OCI-M2 (cell line): ENCODE measurements around the gene OCA2.

ENCODE experiments used
- DNase-seq: peaks from one replicate; lab custom pipeline; 2025; ENCODE audit not compliant: unreplicated experiment; lab: John Stamatoyannopoulos, UW

OCA2 gene

GRCh38 chr15:27824841-27825422 is 274.2 kb downstream of the OCA2 start:
- DNase-seq: no peak

DNA sequence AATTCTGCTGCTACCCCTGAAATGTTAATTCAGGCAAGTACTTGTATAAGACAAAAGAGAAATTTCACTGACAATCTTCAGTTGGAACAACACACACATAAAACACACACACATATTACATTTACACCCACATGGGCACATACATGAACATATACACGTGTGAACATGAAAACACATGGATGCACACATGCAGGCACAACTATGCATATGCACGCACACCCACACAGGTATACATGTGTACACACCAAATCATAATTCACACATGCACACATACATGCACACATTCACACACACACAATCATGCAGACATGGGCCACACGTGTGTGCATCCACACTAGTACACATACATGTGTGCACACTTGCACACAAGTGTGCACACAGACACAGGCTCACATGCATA is 277.8 kb downstream of the OCA2 start:
- DNase-seq: no peak

DNA sequence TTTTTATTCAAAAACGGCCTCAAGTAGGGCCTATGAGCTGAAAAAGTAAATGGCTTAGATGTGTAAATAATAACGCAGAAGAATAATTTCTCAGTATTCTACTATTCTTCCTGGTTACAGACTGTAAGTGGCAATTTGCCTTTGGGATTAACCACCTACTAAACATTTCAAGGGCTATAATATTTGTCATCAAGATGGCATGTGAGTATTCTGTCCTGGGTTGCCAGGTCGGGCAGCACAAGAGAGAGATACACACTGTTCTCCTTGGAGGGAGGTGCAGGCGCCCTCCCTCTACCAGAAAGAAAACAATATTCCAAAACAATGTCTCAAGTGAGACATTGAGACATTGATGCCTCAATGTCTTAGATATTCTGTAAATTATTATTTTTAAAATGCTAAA is 278.4 kb downstream of the OCA2 start:
- DNase-seq: no peak

DNA sequence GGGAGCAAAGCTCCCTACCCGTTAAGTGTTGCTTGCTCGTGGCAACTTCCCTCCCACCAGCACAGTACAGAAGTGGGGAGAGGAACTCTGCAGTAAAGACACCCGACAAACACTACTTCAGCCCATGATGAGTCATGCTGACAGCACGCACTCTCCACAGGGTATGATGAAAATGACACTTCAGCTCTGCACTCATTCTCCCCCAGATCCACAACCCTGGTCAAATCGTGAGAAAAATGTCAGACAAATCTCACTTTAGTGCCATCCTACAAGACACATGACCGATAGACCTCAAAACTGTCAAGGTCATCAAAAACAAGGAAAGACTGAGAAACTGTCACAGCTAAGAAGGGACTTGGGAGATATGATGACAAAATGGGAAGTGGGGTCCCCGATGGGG is 278.9 kb downstream of the OCA2 start:
- no peak for DNase-seq

- no peak for DNase-seq
Observed at GRCh38 chr15:27817258-27817657, 281.9 kb downstream of the OCA2 start.

- no peak for DNase-seq
Observed at GRCh38 chr15:27816790-27817189, 282.3 kb downstream of the OCA2 start.

GRCh38 chr15:27815035-27815434 is 284.1 kb downstream of the OCA2 start:
- DNase-seq: no peak

DNA sequence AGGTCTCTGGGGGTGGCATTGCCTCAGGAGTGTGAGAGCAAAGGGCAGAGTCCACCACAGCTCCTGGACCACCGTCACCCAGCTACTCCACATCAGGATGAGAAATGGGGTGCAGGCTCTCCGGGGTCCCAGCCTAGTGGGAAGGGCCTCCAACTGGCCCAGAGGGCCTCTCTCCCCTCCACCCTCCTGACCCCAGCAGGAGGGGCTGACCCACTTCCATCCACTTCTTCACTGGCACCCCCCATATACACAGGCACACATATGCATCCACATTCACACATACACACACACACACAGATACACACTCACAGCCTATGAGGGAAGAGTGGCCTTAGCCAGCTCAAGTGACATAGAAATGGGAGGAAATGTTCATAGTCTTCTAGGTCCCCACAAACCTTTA is 286.0 kb downstream of the OCA2 start:
- no peak for DNase-seq

- DNase-seq: no peak
Observed at GRCh38 chr15:27808182-27808581, 290.9 kb downstream of the OCA2 start.

GRCh38 chr15:27807335-27807734 is 291.8 kb downstream of the OCA2 start:
- no peak for DNase-seq

DNA sequence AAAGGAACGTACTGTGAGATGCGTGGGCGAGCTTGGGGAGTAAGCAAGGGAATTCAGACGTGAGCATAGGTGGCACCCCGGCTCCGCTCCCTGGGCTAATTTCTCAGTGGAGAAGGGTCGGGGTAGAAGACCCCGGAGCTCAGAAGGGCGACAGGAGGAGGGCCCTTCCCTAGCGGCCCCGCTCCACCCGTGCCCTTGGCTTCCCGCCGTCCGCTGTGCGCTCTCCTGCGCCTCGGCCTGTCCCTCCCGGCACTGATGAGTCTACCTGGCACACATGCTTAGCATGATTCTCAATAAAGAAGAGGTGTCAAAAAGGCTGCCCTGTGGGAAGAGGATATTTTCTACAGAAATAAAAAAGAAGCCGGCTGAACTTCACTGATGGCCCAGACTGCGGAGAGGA is 292.7 kb downstream of the OCA2 start:
- DNase-seq: no peak

DNA sequence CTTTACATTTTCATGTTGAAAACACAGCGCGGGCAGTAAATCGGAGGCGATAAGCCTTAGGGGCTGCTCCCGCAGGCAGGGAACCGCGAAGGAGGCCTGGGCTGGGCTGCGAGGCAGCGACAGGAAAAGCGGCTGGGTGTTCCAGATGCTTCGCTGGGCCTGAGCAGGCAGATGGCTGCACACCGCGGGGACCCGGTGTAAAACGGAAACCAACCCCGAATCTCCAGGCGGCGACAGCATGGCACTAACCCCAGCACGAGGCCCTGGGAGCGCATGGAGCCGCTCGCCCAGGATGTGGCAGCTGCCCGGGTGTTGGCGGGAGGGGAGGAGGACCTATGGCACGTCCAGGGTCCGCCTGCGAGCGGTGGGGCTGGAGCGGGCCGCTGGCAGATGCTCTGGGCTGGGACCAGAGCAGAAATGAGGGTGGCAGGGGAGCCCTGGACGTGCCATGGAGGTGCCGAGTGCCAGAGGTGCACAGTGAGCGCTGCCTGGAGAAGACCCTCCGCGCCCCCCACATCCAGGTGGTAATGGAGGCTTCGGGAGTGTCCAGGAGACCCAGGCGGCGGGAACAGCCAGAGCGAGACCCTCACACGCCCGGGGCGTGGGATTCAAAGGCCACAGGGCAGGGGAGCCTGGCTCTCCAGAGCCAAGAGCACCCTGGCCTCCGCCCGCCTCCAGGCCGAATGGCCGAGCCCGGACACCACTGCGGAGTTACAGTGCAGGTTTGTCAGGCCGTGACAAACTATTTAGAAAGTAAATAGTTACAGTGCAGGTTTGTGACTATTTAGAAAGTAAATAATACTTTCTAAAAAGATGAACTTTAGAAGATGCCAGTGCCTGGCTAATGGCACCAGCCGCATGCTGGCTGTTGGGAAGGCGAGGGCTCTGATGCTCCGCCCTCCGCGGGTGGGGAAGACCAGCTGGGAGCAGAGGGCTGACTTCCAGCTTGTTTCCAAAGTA is 293.6 kb downstream of the OCA2 start:
- DNase-seq: no peak

- no peak for DNase-seq
Observed at GRCh38 chr15:27804569-27805260, 294.4 kb downstream of the OCA2 start.

GRCh38 chr15:27798807-27799206 is 300.3 kb downstream of the OCA2 start:
- no peak for DNase-seq

DNA sequence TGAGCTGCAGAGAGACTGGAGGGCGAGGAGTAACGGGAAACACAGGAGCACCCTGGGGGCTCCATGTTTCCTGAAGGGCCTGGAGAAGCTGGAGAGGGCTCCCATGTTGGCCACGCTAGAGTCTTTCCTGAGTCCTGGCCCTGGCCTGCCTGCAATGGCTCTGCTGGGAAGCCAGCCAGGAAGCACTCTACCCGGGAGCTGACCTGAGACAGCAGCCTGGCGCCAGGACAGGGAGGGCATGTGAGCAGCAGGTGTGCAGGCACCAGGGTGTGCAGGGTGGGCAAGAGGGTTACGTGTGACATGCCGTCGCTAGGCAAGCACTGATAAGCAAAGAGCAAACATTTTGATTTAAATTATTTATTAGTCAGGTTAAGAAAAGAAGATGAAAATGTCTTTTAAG is 301.4 kb downstream of the OCA2 start:
- DNase-seq: no peak

DNA sequence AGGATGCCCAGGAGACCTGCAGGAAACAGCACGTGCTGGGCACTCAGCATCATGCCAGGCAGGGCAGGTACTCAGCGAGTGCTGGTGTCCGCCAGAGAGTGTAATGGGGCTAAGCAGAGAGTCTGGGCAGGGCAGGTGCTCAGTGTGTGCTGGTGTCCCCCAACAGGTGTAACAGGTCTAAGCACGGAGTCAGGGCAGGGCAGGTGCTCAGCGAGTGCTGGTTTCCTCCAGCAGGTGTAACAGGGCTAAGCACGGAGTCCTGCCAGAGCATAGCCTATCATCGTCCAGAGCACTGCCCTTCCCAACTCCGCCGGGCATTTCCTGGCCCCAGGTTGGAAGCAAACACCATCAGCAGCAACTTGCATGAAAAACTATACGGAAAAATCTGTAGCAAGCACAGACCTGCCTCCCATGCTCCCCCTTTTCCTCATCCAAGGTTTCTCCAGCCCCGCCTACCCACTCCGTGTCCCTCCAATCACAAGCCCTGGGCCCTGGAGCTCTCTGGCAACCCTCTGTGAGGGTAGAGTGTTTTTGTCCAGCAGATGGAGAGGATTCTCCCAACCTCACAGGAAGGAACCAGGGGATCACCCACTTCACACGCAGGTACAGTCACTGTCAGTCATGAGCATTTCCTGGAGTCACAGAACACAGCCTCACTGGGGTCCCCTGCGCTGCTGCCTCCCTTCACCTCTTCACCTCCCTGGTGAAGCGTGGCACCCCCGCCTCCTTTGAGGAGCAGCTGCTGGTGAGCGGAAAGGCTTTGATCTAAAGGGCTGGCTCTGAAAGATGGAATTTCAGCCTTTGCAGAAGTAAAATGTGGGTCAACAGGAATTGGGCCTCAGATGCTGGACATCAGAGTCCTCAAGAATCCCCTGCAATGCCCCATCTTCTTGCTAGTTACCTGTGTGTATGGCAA is 302.5 kb downstream of the OCA2 start:
- DNase-seq: no peak

DNA sequence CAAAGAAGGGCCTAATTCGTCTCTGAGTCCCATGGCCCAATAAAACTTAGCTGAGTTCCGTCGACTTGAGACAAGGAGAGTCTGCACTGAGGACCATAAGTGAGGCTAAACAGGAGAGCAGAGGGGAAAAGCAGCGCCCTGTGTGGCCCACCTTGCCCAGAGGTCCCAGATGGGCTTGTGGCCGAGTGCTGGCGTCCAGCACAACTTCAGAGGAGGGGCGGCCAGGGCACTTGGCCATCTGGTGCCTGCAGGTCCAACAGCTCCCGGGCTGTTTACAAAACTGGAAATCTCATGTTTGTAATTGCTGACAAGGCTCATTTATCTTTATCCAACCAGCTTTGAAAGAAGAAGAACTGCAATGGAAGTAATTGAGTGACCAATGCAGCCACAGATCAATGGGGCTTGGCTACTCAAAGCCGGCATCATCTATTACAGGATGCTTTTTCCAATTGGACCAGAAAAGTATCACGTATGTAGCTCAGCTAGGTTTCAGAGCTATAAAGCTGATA is 306.3 kb downstream of the OCA2 start:
- no peak for DNase-seq

DNA sequence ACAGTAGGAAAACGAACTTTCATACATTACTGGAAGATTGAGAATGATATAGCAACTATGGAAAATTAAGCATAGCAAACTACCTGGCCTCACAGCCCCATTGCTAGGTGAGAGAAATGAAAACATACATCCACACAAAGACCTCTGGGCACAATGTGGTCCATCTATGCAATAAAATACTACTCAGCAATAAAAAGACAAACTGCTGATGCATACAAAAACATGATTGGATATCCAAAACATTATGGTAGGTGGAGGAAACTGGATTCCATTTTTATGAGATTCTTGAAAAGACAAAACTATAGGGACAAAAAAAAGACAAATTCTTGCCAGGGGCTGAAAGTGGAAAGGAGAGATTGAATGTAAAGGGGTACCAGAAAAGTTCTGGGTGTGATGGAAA is 308.8 kb downstream of the OCA2 start:
- DNase-seq: no peak

- no peak for DNase-seq
Observed at GRCh38 chr15:27787931-27788330, 311.2 kb downstream of the OCA2 start.

DNA sequence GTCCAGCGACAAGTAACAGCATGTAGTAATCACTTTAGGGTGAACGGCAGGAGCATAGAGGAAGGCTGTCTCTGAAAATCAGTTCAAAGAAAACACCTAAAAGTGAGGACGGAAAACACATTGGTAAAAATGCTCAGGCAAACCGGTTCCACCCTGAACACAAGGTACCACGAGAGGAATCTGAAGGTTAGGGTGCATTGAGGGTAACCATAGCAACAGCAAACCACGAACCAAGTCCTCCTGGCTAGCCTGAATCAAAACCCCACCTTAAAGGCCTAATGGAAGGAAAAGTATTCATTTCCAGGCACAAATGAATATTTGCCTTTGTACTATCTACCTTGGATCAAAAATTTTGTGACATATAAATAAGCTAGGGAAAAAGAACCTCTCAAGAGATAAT is 315.0 kb downstream of the OCA2 start:
- no peak for DNase-seq

GRCh38 chr15:27783678-27784077 is 315.4 kb downstream of the OCA2 start:
- DNase-seq: no peak
